Pancreas (tissue), 10 donors: ENCODE results near the gene PITPNM3. TPM values are rescaled to one million over a fixed set of nuclear protein-coding genes. Genes with fewer than 3 reads are reported as not detected.

Experiments used
- ATAC-seq, 4 donors: fragments of 200-7000 bp; cut with Tn5 transposase; one replicate each; pipeline versions ENCODE4 v1.8.0 to v1.9.1; 2020; ENCODE audit warnings: mild to moderate bottlenecking in 4 of 4, moderate library complexity in 4 of 4
- DNase-seq, 6 donors: peaks; one replicate each; pipeline ENCODE4 v3.0.0-alpha.2; 2020
- FAIRE-seq: peaks from 2 replicates; lab custom pipeline; 2012; peaks lifted over from hg19 to GRCh38; lab: Jason Lieb, UNC
- H3K27ac ChIP-seq, 4 donors: fragments of 200-600 bp; sonication (generic); 1 replicate in 3 of 4; 2 replicates in 1 of 4; pipeline versions ENCODE4 v1.5.0 to v1.8.0; 2020
- H3K27me3 ChIP-seq, 4 donors: fragments of 200-600 bp; one replicate each; pipeline ENCODE4 v1.8.0; 2021
- H3K36me3 ChIP-seq, 3 donors: fragments of 200-600 bp; sonication (generic) in 1 of 3; one replicate each; pipeline versions ENCODE4 v1.5.0 to v1.8.0; 2020 to 2021
- H3K4me1 ChIP-seq, 3 donors: fragments of 200-600 bp; one replicate each; pipeline ENCODE4 v1.8.0; 2021
- H3K4me3 ChIP-seq, 4 donors: fragments of 200-600 bp; sonication (generic) in 2 of 4; one replicate each; pipeline versions ENCODE4 v1.5.0 to v1.8.0; 2020 to 2021
- H3K9me3 ChIP-seq, 4 donors: fragments of 200-600 bp; one replicate each; pipeline ENCODE4 v1.8.0; 2021
- WGBS, 2 donors: extraction: QIAGEN DNeasy Blood & Tissue Kit; methylation state at CpG; one replicate each; pipeline ENCODE4 v1.1.7; 2013; 5-methylcytosine and 5-hydroxymethylcytosine counted together
- intact Hi-C, 3 donors: fragments of 100-400 bp; cut with DNase I; formaldehyde crosslinking; loops; one replicate each; pipeline versions ENCODE4 v1.11.1 to v1.14.2; 2022
- polyA plus RNA-seq, 2 donors: library from polyadenylated mRNA; stranded (reverse); fragments of 200-250 nt; gene quantifications; one replicate each; pipeline ENCODE4 v1.2.3, GENCODE V29; 2013
- total RNA-seq, 6 donors: library from RNA; stranded (reverse); fragmentation: NEBNext Ultra II Directional in 4 of 6; extraction: Animal tissue kit (Norgen Biotek cat#: 25700) in 4 of 6; gene quantifications; one replicate each; pipeline versions ENCODE4 v1.2.1 to v1.2.4, GENCODE V29; 2021 to 2023
- TF ChIP-seq, protein P1 (sequence below), 4 donors: fragments of 200-600 bp; sonication (generic) in 3 of 4; IDR thresholded peaks; one replicate each; pipeline versions ENCODE4 v1.5.0 to v1.8.0; 2021; ENCODE audit warnings: antibody characterized with exemption in 4 of 4
- donor health status: healthy with polysubstance abuse.
- donor health status: DM: no; HTN: no; CAD: no; lungs with moderate emphysema.
- donor health status: DM: no; HTN: no; CAD: no.
- donor health status: control.
- donor health status: control.
- donor health status: Bipolar disorder and iron deficiency.
- donor health status: DM: yes; HTN: yes; CAD: no.
- donor health status: DM: no; HTN: no; CAD: no.
- donor health status: DM: no; HTN: no; CAD: no.
- donor health status: DM: yes; HTN: yes; CAD: no.

The PITPNM3 gene
- total and polyA plus RNA-seq, 8 donors = 0.67 to 5.1 (median 2.5) TPM

DNA sequence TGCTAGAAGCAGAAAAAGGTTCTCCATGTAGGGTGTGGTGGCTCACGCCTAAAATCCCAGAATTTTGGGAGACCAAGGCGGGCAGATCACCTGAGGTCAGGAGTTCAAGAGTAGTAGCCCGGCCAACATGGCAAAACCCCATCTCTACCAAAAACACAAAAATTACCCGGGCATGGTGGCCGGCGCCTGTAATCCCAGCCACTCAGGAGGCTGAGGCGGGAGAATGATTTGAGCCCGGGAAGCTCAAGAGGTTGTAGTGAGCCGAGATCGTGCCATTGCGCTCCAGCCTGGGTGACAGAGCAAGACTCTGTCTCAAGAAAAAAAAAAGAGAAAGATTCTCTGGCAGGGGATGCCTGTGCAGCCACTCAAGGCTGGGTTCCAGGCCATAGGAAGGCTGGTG lies 54.2 kb downstream of the PITPNM3 start:
- Histone ChIP-seq H3K27ac (no peak overlapping the region), H3K9me3 (no peaks in the 10 kb centered on the region), H3K4me1 (no peaks in the 10 kb centered on the region), H3K27me3 (no peaks in the 10 kb centered on the region), H3K36me3 (no peaks in the 10 kb centered on the region), H3K4me3 (no peak overlapping the region)
- ATAC-seq (no peak), FAIRE-seq (no peak), DNase-seq (no peak)
- TF ChIP-seq, protein P1, sequence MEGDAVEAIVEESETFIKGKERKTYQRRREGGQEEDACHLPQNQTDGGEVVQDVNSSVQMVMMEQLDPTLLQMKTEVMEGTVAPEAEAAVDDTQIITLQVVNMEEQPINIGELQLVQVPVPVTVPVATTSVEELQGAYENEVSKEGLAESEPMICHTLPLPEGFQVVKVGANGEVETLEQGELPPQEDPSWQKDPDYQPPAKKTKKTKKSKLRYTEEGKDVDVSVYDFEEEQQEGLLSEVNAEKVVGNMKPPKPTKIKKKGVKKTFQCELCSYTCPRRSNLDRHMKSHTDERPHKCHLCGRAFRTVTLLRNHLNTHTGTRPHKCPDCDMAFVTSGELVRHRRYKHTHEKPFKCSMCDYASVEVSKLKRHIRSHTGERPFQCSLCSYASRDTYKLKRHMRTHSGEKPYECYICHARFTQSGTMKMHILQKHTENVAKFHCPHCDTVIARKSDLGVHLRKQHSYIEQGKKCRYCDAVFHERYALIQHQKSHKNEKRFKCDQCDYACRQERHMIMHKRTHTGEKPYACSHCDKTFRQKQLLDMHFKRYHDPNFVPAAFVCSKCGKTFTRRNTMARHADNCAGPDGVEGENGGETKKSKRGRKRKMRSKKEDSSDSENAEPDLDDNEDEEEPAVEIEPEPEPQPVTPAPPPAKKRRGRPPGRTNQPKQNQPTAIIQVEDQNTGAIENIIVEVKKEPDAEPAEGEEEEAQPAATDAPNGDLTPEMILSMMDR (IDR thresholded peaks at IDR 0.05) = no peak
- intact Hi-C loops = no loop called here
- WGBS, 2 donors = 93 to 98% methylated on average over 11 of the region's 11 CpGs

DNA sequence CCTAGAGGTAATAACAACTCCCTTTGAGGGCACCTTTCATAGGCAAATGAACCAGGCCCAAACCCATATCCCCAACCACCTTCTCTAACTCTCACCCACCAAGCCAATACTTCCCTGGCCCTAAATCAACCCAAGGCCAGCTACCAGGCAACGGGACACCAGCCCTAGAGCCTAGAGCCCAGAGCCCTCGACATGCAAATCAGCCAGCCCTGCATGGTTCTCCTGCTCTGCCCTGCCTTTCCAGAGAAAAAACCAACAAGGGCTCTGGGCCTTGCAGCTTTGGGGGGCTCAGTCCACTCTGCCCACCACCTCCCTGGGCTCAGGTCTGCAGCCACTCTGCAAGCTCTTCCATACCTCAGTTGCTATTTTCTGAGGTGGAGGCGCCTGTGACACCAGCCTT lies 55.0 kb downstream of the PITPNM3 start:
- no peak for ATAC-seq
- intact Hi-C loops = no loop called here
- H3K9me3 ChIP-seq = no peaks in the 10 kb centered on the region
- no peak overlapping the region for H3K27ac ChIP-seq
- DNase-seq = peak in 1 of 6 donors; percentile 19
- H3K4me3 ChIP-seq = no peak overlapping the region
- WGBS, 2 donors = 65 to 87% methylated on average over 3 of the region's 3 CpGs
- H3K4me1 ChIP-seq = no peaks in the 10 kb centered on the region
- no peaks in the 10 kb centered on the region for H3K27me3 ChIP-seq
- no peak for FAIRE-seq
- TF ChIP-seq, protein P1 (IDR thresholded peaks at IDR 0.05) = no peak
- no peaks in the 10 kb centered on the region for H3K36me3 ChIP-seq

DNA sequence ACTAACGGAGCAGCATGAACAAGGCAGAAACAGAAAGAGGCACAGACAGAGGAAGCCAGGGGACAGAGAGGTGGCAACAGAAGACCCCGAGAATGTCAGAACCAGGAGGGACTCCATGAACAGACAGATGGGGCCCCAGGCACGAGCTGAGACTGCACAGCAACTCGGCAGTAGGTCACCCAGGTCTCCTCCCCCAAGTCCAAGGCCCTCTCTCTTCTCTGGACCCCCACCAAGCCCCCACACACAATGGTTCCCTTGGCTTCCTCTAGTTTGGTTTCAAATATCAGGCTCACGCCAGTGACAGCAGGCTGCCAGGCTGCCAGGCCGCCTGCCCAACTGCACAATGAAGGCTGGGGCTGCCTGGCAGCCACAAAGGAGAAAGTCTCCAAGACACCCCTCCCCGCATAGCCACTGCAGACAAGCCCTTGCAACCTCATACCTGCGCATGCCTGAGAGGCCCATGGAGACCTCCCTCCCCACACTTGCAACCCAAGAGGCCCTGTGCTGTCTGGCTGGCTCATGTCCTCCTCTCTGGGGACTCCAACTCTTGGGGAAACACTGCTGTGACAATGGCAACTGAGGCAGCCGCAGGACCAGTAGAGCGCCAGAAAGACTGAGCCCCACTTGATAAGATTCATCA lies 57.3 kb downstream of the PITPNM3 start:
- Histone ChIP-seq H3K27me3 (no peaks in the 10 kb centered on the region), H3K4me3 (no peak overlapping the region), H3K9me3 (no peaks in the 10 kb centered on the region), H3K27ac (no peak overlapping the region), H3K4me1 (no peaks in the 10 kb centered on the region), H3K36me3 (no peaks in the 10 kb centered on the region)
- intact Hi-C loops = no loop called here
- no peak for FAIRE-seq
- no peak for ATAC-seq
- TF ChIP-seq, protein P1 (IDR thresholded peaks at IDR 0.05) = no peak
- WGBS, 2 donors = 77 to 87% methylated on average over 9 to 10 of the region's 10 CpGs
- peak in 2 of 6 donors; percentile 18 to 21 for DNase-seq

DNA sequence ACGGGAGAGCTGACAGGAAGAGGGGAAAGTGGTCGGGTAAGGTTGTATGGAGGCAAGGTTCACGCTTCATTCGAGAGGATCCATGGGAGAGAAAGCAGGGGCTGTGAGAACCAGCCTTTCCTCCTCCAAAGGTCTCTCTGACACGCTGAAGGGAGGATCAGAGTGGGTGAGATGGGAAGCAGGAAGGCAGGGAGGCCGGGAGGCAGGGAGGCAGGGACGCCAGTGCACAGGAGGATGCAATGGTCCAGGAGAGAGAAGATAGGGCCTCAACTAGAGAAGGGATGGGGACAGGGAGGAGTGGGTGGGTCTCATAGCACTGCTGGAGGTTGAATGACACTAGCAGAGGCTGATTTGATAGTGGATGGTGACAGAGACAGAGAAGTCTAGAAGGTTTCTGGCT lies 58.0 kb downstream of the PITPNM3 start:
- FAIRE-seq (no peak), ATAC-seq (no peak), DNase-seq (no peak)
- Histone ChIP-seq H3K4me3 (no peak overlapping the region), H3K4me1 (no peaks in the 10 kb centered on the region), H3K36me3 (no peaks in the 10 kb centered on the region), H3K9me3 (no peaks in the 10 kb centered on the region), H3K27me3 (no peaks in the 10 kb centered on the region), H3K27ac (no peak overlapping the region)
- WGBS, 2 donors = 64 to 65% methylated on average over 7 of the region's 7 CpGs
- TF ChIP-seq, protein P1 (IDR thresholded peaks at IDR 0.05) = no peak
- intact Hi-C loops = no loop called here

DNA sequence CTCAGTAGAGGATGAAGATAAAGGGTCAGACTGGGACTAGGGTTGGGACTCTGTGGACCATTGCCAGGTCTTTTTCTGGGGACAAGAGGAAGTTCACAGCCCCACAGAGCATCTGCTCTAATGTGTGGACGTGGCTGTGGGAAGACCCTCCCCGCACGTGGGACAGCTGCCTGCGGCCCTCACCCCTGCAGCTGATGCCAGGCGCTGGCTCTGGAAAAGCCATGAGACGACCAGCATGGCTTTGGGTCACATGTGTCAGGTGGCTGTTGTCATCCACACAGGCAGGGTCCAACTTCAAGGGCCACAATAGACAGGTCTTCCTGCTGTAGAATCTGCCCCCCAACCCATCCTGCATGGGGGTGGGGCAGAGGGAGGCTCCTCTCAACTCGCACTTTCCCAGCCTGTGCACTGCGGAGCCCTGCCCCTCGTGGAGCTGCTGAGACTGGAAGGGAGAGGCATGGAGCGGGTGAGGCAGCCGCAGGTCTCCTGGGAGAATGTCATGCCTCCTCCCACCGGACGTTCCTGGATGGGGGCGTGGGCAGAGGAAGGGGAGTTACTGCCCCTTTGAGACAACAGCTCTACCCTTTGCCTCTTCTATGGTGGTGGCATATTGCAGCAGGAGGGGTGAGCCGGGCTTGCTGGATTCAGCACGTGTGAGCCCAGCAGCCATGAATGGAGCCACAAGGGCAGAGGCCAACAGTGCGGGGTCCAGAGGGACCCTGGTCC lies 58.7 kb downstream of the PITPNM3 start:
- peak in 3 of 6 donors; percentile 10 to 55 (median 41) for DNase-seq
- TF ChIP-seq, protein P1 (IDR thresholded peaks at IDR 0.05) = no peak
- FAIRE-seq = no peak
- Histone ChIP-seq H3K9me3 (no peaks in the 10 kb centered on the region), H3K27ac (no peak overlapping the region), H3K36me3 (no peaks in the 10 kb centered on the region), H3K4me1 (no peaks in the 10 kb centered on the region), H3K27me3 (no peaks in the 10 kb centered on the region), H3K4me3 (no peak overlapping the region)
- ATAC-seq = no peak
- 57 to 65% methylated on average over 17 of the region's 17 CpGs for WGBS, 2 donors
- intact Hi-C loops = no loop called here
